HepG2 (cell line): Measurements from ENCODE around the gene TBC1D1. TPM values are rescaled to one million over a fixed set of nuclear protein-coding genes. Genes with fewer than 3 reads are reported as not detected.

Experiments
- ATAC-seq: fragments of 200-7000 bp; cut with Tn5 transposase; 3 replicates; pipeline ENCODE4 v1.9.1; 2020; ENCODE audit warnings: mild to moderate bottlenecking, moderate library complexity
- BruUV-seq: library from RNA; stranded (reverse); fragments of 400-500 nt; replicated peaks from 2 replicates; lab custom pipeline; 2021; lab: Mats Ljungman, UMichigan
- CTCF ChIA-PET: fragments of 300-600 bp; formaldehyde crosslinking; extraction: SDS; loops from one replicate; lab custom pipeline; 2021; ENCODE audit warnings: low total read pairs, inconsistent platforms, low intra/inter-chr PET ratio; lab: Yijun Ruan, JAX
- POLR2A ChIA-PET: fragments of 350-600 bp; sonication (Branson Sonifier 250); formaldehyde crosslinking; loops from one replicate; lab custom pipeline; 2020; ENCODE audit warnings: antibody characterized with exemption, inconsistent platforms; lab: Yijun Ruan, JAX
- DNase-seq: peaks from one replicate; pipeline ENCODE4 v3.0.0-alpha.2; 2015; ENCODE audit warnings: low spot score
- FAIRE-seq: peaks from 3 replicates; lab custom pipeline; 2011; peaks lifted over from hg19 to GRCh38; lab: Jason Lieb, UNC
- H2AFZ ChIP-seq: one replicate; pipeline ENCODE4 v1.6.1; 2011; ENCODE audit warnings: low read length, inconsistent platforms
- H3K27ac ChIP-seq: fragments of 300-600 bp; 3 replicates; pipeline ENCODE4 v1.8.0; 2011; ENCODE audit warnings: mixed run types, mild to moderate bottlenecking, mixed read lengths, low read length, inconsistent platforms; ENCODE audit not compliant: insufficient read depth; ENCODE audit errors: extremely low read length
- H3K27me3 ChIP-seq, 2 experiments: fragments of 200-600 bp in 1 of 2; 2 replicates in 1 of 2; 3 replicates in 1 of 2; pipeline versions ENCODE4 v1.6.0 to v1.8.0; 2011; ENCODE audit warnings: low read length in 2 of 2, mild to moderate bottlenecking in 2 of 2, moderate library complexity in 2 of 2, inconsistent platforms in 1 of 2; ENCODE audit not compliant: insufficient read depth in 2 of 2, control insufficient read depth in 1 of 2
- H3K36me3 ChIP-seq, 2 experiments: fragments of 200-600 bp in 1 of 2; replicated peaks in 1 of 2; 2 replicates in 1 of 2; 3 replicates in 1 of 2; pipeline versions ENCODE4 v1.5.1 to v1.8.0; 2011; ENCODE audit warnings: low read length in 2 of 2, inconsistent platforms in 1 of 2; ENCODE audit not compliant: insufficient read depth in 2 of 2, control insufficient read depth in 1 of 2
- H3K4me1 ChIP-seq: 2 replicates; pipeline ENCODE4 v1.5.1; 2012; ENCODE audit warnings: low read length, inconsistent platforms; ENCODE audit not compliant: insufficient read depth
- H3K4me2 ChIP-seq: 2 replicates; pipeline ENCODE4 v1.6.0; 2011; ENCODE audit warnings: low read depth, low read length, inconsistent platforms
- H3K4me3 ChIP-seq, 3 experiments: fragments of 200-600 bp in 1 of 3; sonication (generic), shearing (Covaris generic) in 1 of 3; replicated peaks in 1 of 3; 2 replicates each; pipeline ENCODE4 v1.5.1; 2011 to 2016; ENCODE audit warnings: low read length in 3 of 3, inconsistent platforms in 2 of 3, low read depth in 2 of 3, mild to moderate bottlenecking in 2 of 3, control low read depth in 1 of 3, mixed read lengths in 1 of 3; ENCODE audit not compliant: insufficient read depth in 1 of 3
- H3K79me2 ChIP-seq: one replicate; pipeline ENCODE4 v1.6.1; 2011; ENCODE audit warnings: low read length, inconsistent platforms; ENCODE audit not compliant: insufficient read depth
- H3K9ac ChIP-seq: 2 replicates; pipeline ENCODE4 v1.6.0; 2011; ENCODE audit warnings: mild to moderate bottlenecking, low read depth, low read length, inconsistent platforms; ENCODE audit not compliant: insufficient read depth
- H3K9me3 ChIP-seq: 2 replicates; pipeline ENCODE4 v1.5.1; 2012; ENCODE audit warnings: mild to moderate bottlenecking, low read length
- H4K20me1 ChIP-seq: 2 replicates; pipeline ENCODE4 v1.6.0; 2011; ENCODE audit warnings: inconsistent platforms, mild to moderate bottlenecking, low read length, moderate library complexity; ENCODE audit not compliant: insufficient read depth
- HNRNPLL ChIP-seq: fragments of 200-400 bp; formaldehyde crosslinking; IDR thresholded peaks from 2 replicates; pipeline ENCODE4 v1.6.1; 2017; ENCODE audit warnings: mild to moderate bottlenecking, low read depth, low read length; ENCODE audit not compliant: poor library complexity, severe bottlenecking
- IKZF1 ChIP-seq: fragments of 450-650 bp; IDR thresholded peaks from 2 replicates; pipeline ENCODE4 v1.7.1; 2016
- JDP2 ChIP-seq: sonication (generic); formaldehyde crosslinking; IDR thresholded peaks from 2 replicates; pipeline ENCODE4 v1.8.1; 2022; ENCODE audit warnings: missing genetic modification reagents, borderline replicate concordance
- NR1H2 ChIP-seq: sonication (generic); formaldehyde crosslinking; IDR thresholded peaks from 2 replicates; pipeline ENCODE4 v1.8.1; 2022; ENCODE audit warnings: low read depth, missing genetic modification reagents, borderline replicate concordance
- SRF ChIP-seq: IDR thresholded peaks from 2 replicates; pipeline ENCODE4 v1.6.1; 2011; ENCODE audit warnings: mild to moderate bottlenecking, low read depth, low read length, moderate library complexity
- ZNF382 ChIP-seq: sonication (generic); formaldehyde crosslinking; IDR thresholded peaks from 2 replicates; pipeline ENCODE4 v1.5.0; 2020; ENCODE audit warnings: missing genetic modification reagents, mild to moderate bottlenecking, borderline replicate concordance
- ZNF451 ChIP-seq: sonication (generic); formaldehyde crosslinking; IDR thresholded peaks from 2 replicates; pipeline ENCODE4 v1.5.0; 2020; ENCODE audit warnings: mild to moderate bottlenecking, missing genetic modification reagents
- ZNF619 ChIP-seq: sonication (generic); formaldehyde crosslinking; IDR thresholded peaks from 2 replicates; pipeline ENCODE4 v1.4.0; 2020; ENCODE audit warnings: mild to moderate bottlenecking, missing genetic modification reagents
- WGBS: methylation state at CpG from one replicate; pipeline ENCODE4 v1.1.6; 2017; ENCODE audit warnings: low lambda C conversion rate; 5-methylcytosine and 5-hydroxymethylcytosine counted together
- in situ Hi-C: cut with HindIII; loops from 2 replicates; pipeline ENCODE4 v1.10.0; 2017; ENCODE audit warnings: low pct_unique_long_range_greater_than_20kb; ENCODE audit not compliant: extremely low pct_ligation_motif_present
- intact Hi-C: fragments of 100-400 bp; cut with micrococcal nuclease; formaldehyde crosslinking; loops from one replicate; pipeline ENCODE4 v1.10.0; 2022; ENCODE audit not compliant: unreplicated experiment
- polyA plus RNA-seq, 8 experiments: library from polyadenylated mRNA; depleted of rRNA in 3 of 8; stranded (reverse) in 7 of 8; unstranded in 1 of 8; fragments of >200 nt; fragmentation: Illumina TruSeq in 4 of 8; extraction: Trizol in 4 of 8; gene quantifications; 2 replicates each; pipeline versions ENCODE4 v1.2.1 to v1.2.3, GENCODE V29; 2011 to 2016; ENCODE audit warnings: low read depth in 4 of 8, missing spikeins in 1 of 8, mixed read lengths in 1 of 8; ENCODE audit not compliant: insufficient read depth in 1 of 8
- total RNA-seq, 5 experiments: library from RNA; depleted of rRNA; stranded (reverse); fragments of >200 nt; fragmentation: Illumina TruSeq; extraction: Trizol; gene quantifications; 2 replicates each; pipeline ENCODE4 v1.2.3, GENCODE V29; 2016; ENCODE audit warnings: low read depth in 1 of 5

Gene TBC1D1
- total and polyA plus RNA-seq, 2 of the 13 experiments (the other 11 are each of a cell fraction or from before 2014, with no cell fraction given), result 37.3 to 62.8 TPM

- H4K20me1 ChIP-seq, result no peaks in the 10 kb centered on the region
- POLR2A ChIA-PET, result interaction anchor here (1.5 to 1.9 kb wide), 2 partner anchors 22 to 76 kb away, joined by 3 to 6 read pairs; no protein-coding TSS in a partner anchor
- intact Hi-C loops (no loop called here), in situ Hi-C loops (loop anchor here (5.0 kb wide), 1 partner anchor 78 kb away; no protein-coding TSS in a partner anchor)
- H3K4me1 ChIP-seq, result peaks cover 16% of the 10 kb centered on the region
- H3K36me3 ChIP-seq, result no peaks in the 10 kb centered on the region
- H3K27me3 ChIP-seq, result no peaks in the 10 kb centered on the region
- FAIRE-seq, result no peak
- H3K4me2 ChIP-seq, result no peak overlapping the region
- no peak for ATAC-seq
- no TSS peak for BruUV-seq
- no peak overlapping the region for H2AFZ ChIP-seq
- 92% methylated on average over 15 of the region's 17 CpGs for WGBS
- no peaks in the 10 kb centered on the region for H3K9me3 ChIP-seq
- TF ChIP-seq IKZF1 (no peak), JDP2 (CRISPR knock-in tag) (no peak), ZNF451 (CRISPR knock-in tag) (no peak)
- TF ChIP-seq, all 625 proteins: peak for 0
- Histone ChIP-seq H3K27ac (no peak overlapping the region), H3K79me2 (no peaks in the 10 kb centered on the region), H3K4me3 (no peak overlapping the region), H3K9ac (no peak overlapping the region)
- DNase-seq, result no peak
- CTCF ChIA-PET, result no interaction called here
Measured at GRCh38 chr4:38154681-38155588, 264.1 kb downstream of the TBC1D1 start.

- Histone ChIP-seq H3K9ac (no peak overlapping the region), H3K36me3 (no peaks in the 10 kb centered on the region), H3K9me3 (no peaks in the 10 kb centered on the region), H3K4me1 (peaks cover 23% of the 10 kb centered on the region), H3K4me3 (no peak overlapping the region), H3K79me2 (no peaks in the 10 kb centered on the region), H3K27ac (no peak overlapping the region), H4K20me1 (no peaks in the 10 kb centered on the region), H3K27me3 (no peaks in the 10 kb centered on the region), H2AFZ (no peak overlapping the region), H3K4me2 (no peak overlapping the region)
- TF ChIP-seq SRF (no peak), ZNF382 (CRISPR knock-in tag) (no peak), HNRNPLL (no peak), NR1H2 (CRISPR knock-in tag) (no peak), ZNF619 (no peak)
- in situ Hi-C loops (loop anchor here (5.0 kb wide), 1 partner anchor 78 kb away; no protein-coding TSS in a partner anchor), intact Hi-C loops (no loop called here)
- DNase-seq (no peak), FAIRE-seq (no peak), ATAC-seq (no peak)
- WGBS, result 94% methylated on average over 7 of the region's 7 CpGs
- ChIA-PET POLR2A (interaction anchor here (1.5 to 1.9 kb wide), 2 partner anchors 22 to 77 kb away, joined by 3 to 6 read pairs; no protein-coding TSS in a partner anchor), CTCF (no interaction called here)
- BruUV-seq, result no TSS peak
Measured at GRCh38 chr4:38155589-38156294, 264.9 kb downstream of the TBC1D1 start.
